Activated CD8-positive, alpha-beta memory T cell treated with anti-CD3 and anti-CD28 coated beads, Interleukin-2, amount 50 U/mL, for 4 hours (primary cell): Measurements from ENCODE around the gene PCNT.
"Not testable (repeated sequence)": the region's sequence is repeated elsewhere in the genome, so short reads cannot be mapped to it uniquely, and the experiment has no call there.

Source experiments
- DNase-seq: peaks from one replicate; pipeline ENCODE4 v3.0.0-alpha.2; 2020

PCNT gene

DNA sequence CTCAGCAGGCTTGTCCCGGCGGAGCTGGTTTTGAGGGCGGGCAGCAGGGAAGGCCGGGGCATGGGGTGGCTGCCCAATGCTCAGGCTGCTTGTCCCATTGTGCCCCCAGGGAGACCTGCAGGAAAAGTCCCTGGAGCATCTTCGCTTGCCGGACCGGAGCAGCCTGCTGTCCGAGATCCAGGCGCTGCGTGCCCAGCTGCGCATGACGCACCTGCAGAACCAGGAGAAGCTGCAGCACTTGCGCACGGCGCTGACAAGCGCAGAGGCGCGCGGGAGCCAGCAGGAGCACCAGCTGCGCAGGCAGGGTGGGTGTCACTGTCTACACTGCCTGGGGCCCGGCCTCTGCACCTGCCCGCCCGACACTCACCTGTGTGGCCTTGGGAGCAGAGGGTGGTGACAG lies 104.3 kb downstream of the PCNT start:
- DNase-seq: no peak

DNA sequence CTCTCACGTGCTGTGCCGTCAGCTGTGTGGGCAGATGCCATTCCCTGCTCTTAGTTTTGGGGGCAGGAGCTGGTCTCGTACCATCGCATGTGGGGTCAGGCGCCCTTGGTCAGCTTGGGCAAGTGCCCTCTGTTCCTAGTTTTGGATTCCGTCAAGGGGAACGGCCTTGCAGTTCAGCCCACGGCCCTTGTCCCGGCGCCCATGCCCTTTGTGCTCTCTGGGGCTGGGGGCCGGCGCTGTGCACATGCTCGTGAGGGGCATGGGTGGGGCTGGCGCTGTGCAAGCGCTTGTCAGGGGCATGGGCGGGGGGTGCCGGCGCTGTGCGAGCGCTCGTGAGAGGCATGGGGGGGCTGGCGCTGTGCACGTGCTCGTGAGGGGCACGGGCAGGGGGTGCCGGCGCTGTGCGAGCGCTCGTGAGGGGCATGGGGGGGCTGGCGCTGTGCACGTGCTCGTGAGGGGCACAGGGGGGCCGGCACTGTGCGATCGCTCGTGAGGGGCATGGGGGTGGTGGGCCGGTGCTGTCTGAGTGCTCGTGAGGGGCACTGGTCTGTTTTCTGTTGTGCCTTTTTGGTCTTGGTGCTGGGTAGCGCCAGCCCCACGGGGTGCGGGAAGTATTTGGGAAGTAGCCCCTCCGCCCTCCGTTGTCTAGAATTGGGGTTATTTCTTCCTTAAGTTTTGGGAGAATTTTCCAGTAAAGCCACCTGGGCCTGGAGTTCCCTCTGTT lies 105.2 kb downstream of the PCNT start:
- DNase-seq: no peak

GRCh38 chr21:46429754-46430681 lies 106.1 kb downstream of the PCNT start:
- no peak for DNase-seq

DNA sequence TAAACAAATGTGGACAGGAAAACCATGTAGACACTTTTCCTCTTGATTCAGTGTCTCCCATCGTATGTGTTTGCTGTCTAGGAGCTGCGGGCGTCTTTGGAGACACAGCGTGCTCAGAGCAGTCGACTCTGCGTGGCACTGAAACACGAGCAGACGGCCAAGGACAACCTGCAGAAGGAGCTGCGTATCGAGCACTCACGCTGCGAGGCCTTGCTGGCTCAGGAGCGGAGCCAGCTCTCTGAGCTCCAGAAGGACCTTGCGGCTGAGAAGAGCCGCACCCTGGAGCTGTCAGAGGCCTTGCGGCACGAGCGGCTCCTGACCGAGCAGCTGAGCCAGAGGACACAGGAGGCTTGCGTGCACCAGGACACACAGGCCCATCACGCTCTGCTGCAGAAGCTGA lies 107.5 kb downstream of the PCNT start:
- DNase-seq: no peak

DNA sequence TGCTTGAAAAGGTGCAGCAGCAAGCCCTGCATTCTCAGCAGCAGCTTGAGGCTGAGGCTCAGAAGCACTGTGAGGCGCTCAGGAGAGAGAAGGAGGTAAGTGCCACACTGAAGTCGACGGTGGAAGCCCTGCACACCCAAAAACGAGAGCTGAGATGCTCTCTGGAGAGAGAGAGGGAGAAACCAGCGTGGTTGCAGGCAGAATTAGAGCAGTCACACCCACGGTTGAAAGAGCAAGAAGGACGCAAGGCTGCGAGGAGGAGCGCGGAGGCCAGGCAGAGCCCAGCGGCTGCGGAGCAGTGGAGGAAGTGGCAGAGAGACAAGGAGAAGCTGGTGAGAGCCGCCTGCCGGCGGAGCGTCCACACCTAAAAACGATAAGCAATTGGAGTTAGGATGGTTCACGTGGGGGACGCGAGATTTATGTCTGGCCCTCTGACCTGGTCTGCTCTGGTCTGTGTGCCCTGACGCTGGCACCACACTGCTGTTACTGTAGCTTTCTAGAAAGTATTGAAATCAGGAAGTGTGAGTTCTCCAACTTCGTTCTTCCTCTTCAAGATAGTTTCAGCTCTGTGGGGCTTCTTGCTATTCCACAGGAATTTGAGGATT lies 108.0 kb downstream of the PCNT start:
- DNase-seq: no peak

DNA sequence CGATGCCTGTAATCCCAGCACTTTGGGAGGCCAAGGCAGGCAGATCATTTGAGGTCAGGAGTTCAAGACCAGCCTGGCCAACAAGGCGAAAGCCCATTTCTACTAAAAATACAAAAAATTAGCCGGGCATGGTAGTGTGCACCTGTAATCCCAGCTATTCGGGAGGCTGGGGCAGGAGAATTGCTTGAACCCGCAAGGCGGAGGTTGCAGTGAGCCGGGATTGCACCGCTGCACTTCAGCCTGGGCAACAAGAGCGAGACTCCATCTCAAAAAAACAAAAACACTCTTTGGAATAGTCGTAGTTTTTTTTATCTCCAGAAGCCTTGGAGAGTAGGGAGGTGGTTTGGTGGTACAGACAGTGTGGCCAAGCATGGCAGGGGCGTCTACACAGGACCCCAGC lies 109.2 kb downstream of the PCNT start:
- not testable (repeated sequence) for DNase-seq

DNA sequence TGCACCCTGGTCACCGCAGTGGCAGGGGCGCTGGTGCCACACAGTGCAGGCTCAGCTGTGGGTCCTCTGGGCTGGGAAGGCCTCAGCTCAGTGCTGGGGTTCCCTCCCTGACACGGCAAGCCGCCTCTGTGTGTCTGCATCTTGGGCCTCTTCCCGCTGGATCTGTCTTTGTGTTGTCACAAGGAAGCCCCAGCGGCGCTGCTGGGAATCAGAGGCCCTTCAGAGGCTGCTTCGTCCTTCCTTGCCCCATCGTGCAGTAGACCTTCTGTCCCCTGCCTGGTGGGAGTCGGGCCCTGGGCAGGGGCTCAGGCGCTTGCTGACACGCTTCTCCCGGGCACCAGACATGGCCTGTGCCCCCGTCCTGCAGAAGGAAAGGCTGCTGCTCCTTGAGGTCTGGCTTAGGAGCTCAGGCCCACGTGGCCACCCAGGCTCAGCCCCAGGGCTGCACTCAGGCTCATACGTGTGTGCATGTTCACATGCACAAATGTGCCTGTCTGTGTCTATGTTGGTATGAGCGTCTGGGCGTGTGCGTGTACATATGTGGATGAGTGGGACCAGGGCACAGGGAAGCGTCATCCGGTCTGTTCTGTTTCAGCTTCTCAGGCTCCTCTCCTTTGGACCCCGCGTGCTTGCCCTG lies 110.5 kb downstream of the PCNT start:
- DNase-seq: no peak

DNA sequence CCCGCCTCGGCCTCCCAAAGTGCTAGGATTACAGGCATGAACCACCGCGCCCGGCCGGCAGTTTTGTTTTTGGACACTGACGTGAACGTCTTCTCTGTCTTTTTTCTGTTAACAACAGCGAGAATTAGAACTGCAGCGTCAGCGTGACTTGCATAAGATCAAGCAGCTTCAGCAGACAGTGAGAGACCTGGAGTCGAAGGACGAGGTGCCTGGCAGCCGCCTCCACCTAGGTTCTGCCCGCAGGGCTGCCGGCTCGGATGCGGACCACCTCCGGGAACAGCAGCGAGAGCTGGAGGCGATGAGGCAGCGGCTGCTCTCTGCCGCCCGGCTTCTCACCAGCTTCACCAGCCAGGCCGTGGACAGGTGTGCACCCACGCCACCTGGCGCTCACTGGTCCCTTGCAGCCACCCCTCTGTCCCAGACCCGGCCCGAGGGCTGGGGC lies 111.9 kb downstream of the PCNT start:
- DNase-seq: no peak

DNA sequence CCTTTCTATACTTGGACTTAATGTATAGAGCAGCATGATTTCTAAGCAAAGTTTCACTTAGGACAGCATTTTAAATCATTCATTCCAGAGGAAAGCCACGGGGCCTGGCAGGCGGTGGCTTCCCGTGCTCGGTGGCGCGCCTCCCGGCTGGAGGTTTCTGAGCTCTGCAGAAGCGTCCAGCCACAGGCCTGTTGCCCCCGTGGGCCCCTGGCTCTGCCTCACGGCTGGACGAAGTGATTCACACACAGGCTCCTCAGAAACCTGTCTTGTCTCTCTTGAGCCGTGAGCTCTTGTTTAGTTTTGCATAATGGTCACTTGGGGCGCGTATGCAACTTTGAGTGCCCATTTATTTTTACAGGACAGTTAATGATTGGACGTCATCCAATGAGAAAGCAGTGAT lies 112.7 kb downstream of the PCNT start:
- DNase-seq: no peak

DNA sequence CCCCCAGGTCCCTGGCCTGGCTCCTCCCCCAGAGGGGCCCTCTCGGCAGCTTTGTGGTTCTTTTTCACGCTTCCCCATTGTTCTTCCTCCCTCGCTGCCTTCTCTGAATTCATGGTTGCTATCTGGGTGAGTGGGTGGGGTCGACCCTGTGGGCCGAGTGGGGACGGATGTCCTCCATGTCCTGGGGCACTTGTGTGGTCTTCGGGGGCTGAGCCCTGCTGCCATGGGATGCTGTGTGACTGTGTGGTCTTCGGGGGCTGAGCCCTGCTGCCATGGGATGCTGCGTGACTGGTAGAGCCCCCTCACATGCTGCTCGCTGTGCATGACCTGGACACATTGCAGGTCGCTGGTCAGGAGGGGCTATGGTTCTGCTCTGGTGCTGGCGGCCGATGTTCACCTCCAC lies 113.1 kb downstream of the PCNT start:
- DNase-seq: no peak

DNA sequence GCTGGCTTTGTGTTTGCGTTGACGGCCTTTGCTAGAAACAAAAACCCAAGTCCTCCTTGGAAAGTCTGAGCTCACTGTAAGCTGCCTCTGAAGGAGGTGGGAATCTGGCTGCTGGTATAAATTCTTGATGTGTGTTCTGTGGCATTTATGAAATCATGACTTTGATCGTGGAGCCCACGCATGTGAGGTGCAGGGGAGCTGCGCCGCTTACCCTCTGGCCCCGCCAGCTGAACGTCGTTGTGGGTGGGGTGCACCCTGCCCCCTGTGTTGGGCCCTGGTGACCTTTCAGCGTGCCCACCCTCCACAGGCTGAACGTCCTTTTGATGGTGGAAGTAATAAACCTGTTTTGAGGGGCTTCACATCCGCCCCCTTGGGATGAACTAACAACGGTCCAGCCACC lies 113.6 kb downstream of the PCNT start:
- peak; percentile 39 for DNase-seq

GRCh38 chr21:46438241-46438640 lies 114.3 kb downstream of the PCNT start:
- no peak for DNase-seq

GRCh38 chr21:46439906-46440305 lies 116.0 kb downstream of the PCNT start:
- DNase-seq: no peak

GRCh38 chr21:46441331-46441730 lies 117.4 kb downstream of the PCNT start:
- no peak for DNase-seq

GRCh38 chr21:46441961-46442498 lies 118.1 kb downstream of the PCNT start:
- no peak for DNase-seq

DNA sequence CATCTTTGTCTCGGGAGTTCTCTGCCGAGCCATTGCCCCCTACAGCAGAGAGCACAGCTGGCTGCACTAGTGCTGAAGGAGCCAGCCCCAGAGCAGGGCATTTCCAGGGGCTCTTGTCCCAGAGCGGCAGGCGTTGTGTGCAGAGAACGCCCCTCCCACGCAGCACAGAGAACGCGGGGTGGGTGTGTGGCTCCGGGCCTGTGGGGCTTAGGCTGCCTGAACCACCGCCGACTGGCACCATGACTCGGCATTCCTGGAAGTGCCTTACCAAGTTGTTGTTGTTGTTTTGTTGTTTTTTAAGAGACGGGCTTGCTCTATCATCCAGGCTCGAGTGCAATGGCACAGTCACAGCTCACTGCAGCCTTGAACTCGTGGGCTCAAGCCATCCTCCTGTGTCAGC lies 119.0 kb downstream of the PCNT start:
- no peak for DNase-seq

DNA sequence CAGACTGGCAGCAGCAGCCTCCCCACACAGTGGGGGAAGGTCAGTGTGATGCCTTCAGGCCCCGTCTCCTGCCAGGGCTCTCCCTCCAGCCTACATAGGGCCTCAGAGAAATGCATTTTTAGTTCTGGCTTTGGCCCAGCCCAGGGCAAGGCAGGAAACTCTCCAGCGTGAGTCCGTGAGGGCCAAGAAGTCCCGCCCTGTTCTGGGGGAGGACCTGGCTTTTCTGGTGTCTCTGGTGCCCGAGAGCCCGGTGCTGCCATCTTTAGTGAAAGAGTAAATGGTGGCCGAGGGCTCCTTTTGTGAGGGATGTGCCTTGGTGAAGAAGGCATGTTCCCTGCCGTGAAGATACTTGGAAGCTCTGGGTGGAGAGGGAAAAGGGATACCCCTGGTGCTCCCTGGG lies 120.0 kb downstream of the PCNT start:
- DNase-seq: no peak

- DNase-seq: no peak
Observed at GRCh38 chr21:46448108-46448507, 124.2 kb downstream of the PCNT start.

DNA sequence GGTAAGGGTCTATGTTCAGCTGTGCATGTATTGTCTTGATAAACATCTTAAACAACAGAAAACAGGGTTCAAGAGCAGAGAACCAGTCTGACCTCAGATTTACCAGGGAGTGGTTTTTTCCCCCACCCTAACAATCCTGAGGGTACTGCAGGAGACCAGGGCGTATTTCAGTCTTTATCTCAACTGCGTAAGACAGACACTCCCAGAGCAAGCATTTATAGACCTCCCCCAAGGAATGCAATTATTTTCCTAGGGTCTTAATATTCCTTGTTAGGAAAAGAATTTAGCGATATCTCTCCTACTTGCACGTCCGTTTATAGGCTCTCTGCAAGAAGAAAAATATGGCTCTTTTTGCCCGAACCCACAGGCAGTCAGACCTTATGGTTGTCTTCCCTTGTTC lies 124.9 kb downstream of the PCNT start:
- not testable (repeated sequence) for DNase-seq

DNA sequence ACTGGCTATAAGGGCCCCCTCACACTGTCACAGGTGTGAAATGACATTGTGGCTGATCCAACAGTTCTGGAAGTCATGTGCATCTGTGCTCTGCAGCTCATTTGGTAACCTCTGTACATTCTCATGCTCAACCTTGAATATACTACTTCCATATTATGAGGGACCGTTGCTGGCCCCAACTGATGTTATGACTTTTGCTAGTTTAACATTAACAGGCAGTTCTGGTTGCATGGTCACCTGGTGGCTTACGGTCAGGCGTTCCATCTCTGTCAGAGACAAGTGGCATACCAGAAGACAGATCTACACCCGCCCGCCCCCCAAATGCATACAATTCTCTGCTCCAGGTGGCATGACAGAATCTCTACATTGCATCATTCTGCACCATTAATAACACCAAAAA lies 128.8 kb downstream of the PCNT start:
- no peak for DNase-seq

- DNase-seq: no peak
Observed at GRCh38 chr21:46454142-46454541, 130.2 kb downstream of the PCNT start.

DNA sequence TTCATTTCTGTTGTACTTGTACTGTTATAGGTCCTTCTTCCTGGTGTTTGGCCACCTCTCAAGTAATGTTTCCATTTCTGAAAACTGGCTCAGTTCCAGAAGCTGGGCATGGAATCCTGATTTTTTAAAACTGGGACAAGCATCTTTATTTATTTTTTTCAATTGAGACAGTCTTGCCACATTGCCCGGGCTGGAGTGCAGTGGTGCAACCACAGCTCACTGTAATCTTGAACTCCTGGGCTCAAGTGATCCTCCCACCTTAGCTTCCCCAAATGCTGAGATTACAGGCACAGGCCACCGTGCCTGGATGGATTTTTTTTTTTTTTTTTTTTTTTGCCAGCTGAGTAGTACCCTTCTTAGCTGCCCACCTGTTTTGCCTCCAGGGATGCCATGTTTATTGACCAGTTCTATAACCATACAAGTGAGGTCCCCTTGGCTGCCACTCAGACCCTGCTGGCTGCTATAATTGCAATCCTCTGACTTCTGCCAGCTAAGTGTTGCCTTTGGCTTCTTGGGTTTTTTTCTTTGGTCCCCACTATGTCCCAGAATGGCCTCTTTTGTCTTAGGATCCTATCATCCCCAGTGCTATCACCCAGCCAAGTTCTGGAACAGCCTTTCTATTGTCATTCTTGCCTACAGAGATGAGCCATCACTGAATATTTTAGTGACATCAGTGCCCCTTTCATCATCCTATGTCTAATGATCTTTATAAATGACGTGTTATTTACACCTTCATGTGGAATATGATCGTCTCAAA lies 130.9 kb downstream of the PCNT start:
- no peak for DNase-seq
